ENCODE data around the gene TMEM145.
"Not testable (repeated sequence)": the region's sequence is repeated elsewhere in the genome, so short reads cannot be mapped to it uniquely, and the experiment has no call there.

The TMEM145 gene

DNA sequence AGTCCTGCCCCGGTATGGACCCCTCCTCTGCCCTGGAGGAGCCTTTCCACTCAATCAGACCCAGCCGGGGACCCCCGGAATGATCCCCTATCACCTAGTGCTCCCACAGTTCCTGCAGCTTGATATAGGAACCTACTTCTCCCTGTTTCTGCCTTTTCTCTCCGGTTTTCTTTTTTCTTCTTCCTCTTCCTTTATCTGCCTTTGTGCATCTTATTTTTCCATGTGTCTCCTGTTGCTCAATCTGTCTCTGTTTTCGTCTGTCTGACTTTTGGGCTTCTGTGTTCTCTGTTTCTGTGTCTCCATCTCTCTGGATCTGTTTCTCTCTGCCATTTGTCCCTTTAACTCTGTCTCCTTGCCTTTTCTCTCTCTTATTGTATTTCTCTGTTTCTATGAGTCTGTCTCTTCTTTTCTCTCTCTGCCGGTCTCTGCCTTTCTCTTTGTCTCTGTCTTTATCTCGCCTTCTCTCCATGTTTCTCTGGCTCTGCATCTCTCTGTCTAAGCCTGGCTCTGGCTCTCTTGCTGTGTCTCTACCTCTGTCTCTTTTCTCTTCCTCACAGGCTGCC, 22.3 kb downstream of the TMEM145 start:
- no peak for DNase-seq (ENCODE audit: low read depth)

DNA sequence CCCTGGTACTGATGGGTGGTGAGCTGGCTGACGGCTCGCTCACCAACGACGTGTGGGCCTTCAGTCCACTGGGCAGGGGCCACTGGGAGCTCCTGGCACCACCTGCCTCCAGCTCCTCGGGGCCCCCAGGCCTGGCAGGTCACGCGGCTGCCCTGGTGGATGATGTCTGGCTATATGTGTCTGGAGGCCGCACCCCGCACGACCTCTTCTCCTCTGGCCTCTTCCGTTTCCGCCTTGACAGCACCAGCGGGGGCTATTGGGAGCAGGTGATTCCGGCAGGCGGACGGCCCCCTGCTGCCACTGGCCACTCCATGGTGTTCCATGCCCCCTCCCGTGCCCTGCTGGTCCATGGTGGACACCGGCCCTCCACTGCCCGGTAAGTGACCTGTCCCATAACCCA, 22.9 kb downstream of the TMEM145 start:
- no peak for DNase-seq (ENCODE audit: low read depth)

DNA sequence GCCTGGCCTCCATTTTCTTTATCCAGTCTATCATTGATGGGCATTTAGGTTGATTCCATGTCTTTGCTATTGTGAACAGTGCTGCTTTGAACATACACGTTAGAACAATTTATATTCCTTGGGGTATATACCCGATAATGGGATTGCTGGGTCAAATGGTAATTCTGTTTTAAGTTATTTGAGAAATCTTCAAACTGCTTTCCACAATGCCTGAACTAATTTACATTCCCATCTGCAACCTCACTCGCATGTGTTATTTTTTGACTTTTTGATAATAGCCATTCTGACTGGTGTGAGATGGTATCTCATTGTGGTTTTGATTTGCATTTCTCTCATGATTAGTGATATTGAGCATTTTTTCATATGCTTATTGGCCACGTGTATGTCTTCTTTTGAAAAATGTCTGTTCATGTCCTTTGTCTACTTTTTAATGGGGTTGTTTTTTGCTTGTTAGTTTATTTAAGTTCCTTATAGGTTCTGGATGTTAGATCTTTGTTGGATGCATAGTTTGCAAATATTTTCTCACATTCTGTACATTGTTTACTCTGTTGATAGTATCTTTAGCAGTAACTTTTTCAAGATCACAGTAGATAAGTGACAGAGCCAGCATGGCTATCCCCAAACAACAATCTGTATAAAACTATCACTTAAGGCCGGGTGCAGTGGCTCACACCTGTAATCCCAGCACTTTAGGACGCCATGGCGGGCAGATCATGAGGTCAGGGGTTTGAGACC, 26.2 kb downstream of the TMEM145 start:
- not testable (repeated sequence) for DNase-seq (ENCODE audit: low read depth)

DNA sequence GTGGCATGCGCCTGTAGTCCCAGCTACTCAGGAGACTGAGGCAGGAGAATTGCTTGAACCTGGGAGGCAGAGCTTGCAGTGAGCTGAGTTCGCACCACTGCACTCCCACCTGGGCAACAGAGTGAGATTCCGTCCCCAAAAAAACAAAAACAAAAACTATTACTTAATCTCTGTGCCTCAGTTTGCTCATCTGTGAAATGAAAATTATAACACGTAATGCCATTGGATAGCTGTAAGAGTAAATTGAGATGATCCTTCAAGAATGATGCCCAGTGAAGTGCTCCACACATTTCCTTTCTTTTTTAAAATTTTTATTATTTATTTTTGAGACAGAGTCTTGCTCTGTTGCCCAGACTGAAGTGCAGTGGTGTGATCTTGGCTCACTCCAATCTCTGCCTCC, 26.8 kb downstream of the TMEM145 start:
- not testable (repeated sequence) for DNase-seq (ENCODE audit: low read depth)

DNA sequence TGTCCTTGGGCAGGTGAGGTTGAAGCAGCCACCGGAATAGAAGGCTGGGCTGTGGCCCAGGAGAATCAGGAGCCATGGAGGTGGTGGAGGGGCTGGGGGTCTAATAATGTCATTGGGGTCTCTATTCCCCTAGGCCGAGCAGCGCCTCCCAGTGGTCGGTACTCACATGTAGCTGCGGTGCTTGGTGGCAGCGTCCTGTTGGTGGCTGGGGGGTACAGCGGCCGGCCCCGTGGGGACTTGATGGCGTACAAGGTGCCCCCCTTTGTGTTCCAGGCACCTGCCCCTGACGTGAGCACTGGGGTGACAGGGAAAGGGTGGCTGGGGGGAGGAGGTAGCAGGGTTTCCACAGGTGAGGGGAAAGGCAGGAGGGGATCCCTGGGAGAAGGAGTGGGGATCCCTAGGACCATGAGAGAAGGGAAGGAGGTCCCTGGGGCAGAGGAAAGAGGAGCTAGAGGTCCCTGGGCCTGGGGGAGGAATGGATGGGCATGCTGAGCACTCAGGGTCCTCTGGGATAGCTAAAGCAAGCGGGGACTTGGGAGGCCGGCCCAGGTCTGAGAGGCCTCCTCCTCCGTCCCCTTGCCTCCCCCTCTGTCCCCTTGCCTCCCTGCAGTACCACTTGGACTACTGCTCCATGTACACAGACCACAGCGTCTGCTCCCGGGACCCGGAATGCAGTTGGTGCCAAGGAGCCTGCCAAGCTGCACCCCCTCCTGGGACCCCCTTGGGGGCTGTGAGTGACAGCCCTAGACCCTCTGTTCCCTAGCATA, 30.4 kb downstream of the TMEM145 start:
- DNase-seq (ENCODE audit: low read depth) = no peak

DNA sequence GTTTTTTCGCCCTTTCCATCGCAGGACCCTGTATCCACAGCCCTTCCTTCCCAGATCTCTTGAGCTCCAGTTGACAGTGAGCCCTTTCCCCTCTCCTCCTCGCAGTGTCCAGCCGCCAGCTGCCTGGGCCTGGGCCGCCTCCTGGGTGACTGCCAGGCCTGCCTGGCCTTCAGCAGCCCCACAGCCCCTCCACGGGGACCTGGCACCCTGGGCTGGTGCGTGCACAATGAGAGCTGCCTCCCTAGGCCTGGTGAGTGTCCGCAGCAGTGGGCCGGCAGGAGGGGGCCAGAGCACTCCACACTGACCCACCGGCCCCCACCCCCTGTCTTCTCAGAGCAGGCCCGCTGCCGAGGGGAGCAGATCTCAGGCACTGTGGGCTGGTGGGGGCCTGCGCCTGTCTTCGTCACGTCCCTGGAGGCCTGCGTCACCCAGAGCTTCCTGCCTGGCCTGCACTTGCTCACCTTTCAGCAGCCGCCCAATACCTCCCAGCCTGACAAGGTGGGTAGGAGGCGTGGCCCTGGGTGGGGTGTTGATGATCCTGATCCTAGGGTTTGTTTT, 31.3 kb downstream of the TMEM145 start:
- DNase-seq (ENCODE audit: low read depth) = no peak

DNA sequence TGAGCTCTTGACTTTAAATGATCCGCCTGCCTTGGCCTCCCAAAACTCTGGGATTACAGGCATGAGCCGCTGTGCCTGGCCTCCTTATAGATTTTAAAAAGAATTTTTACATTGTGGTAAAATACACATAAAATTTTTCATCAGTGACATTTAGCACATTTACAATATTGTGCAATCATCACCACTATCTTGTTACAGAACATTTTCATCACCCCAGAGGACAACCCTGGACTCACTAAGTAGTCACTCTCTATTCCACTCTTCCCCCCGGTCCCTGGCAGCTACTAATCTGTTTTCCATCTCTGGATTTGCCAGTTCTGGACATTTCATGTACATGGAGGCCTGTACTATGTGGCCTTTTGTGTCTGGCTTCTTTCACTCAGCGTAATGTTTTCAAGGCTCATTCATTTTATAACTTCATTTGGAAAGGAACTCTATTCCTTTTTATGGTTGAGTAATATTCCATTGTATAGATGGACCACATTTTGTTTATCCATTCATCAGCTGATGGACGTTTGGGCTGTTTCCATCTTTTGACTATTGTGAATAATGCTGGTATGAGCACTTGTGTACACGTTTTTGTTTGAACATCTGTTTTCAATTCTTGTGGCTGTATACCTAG, 32.2 kb downstream of the TMEM145 start:
- no peak for DNase-seq (ENCODE audit: low read depth)

DNA sequence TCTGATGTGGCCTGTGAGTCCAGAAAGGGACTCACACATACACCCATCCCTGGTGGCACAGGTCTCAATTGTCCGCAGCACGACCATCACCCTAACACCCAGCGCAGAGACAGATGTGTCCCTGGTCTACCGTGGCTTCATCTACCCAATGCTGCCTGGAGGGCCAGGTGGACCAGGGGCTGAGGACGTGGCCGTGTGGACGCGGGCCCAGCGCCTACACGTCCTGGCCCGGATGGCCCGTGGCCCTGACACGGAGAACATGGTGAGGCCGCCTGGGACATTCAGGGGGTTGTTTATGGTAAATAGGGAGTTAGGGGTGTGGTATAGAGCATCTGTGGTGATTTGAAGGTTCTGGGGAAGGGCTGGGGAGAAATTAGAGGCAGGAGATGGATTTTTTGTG, 35.1 kb downstream of the TMEM145 start:
- no peak for DNase-seq (ENCODE audit: low read depth)

DNA sequence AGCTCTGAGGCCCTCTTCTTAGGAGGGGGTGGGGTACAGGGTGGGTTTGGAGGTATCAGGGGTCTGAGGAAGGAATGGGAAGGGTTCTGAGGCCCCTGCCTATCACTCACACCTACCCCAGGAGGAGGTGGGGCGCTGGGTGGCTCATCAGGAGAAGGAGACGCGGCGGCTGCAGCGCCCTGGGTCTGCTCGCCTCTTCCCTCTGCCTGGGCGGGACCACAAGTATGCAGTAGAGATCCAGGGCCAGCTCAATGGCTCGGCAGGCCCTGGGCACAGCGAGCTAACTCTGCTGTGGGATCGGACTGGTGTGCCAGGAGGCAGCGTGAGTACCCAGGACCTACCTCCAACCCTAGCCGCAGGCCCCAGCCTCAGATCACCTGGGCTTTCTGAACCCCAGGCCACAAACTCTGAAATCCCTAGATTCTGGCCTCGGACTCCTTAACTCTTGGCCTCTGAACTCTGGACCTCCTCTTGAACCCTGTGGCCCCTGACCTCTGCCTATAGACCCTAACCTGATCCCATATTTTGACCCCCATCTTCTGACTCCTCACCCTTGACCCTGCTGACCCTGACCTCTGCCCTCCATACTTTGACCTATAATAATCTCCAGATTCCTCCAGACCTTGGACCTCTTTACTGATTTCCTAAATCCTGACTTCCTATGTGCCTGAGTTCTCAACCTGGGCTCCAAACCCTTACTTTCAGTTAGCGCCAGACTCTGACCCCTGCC, 36.4 kb downstream of the TMEM145 start:
- no peak for DNase-seq (ENCODE audit: low read depth)

DNA sequence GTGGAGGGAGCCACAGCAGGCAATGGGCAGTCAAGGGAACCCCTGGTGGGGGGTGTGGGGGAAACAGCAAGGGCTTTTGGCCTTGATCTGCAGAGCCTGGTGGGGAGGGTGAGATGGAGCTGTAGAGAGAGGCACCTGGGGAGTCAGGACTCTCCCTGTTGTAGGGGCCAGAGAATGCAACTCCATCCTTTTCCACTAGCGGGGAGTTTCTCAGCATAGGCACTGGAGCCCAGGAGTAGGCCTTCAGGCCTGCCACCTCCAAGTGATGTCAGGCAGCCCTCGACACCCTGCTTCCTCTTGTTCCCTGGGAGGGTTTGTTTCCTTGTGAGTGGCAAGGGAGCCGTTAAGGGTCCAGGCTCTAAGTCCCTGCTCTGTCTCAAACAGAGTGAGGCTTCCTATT, 37.3 kb downstream of the TMEM145 start:
- DNase-seq (ENCODE audit: low read depth) = no peak

DNA sequence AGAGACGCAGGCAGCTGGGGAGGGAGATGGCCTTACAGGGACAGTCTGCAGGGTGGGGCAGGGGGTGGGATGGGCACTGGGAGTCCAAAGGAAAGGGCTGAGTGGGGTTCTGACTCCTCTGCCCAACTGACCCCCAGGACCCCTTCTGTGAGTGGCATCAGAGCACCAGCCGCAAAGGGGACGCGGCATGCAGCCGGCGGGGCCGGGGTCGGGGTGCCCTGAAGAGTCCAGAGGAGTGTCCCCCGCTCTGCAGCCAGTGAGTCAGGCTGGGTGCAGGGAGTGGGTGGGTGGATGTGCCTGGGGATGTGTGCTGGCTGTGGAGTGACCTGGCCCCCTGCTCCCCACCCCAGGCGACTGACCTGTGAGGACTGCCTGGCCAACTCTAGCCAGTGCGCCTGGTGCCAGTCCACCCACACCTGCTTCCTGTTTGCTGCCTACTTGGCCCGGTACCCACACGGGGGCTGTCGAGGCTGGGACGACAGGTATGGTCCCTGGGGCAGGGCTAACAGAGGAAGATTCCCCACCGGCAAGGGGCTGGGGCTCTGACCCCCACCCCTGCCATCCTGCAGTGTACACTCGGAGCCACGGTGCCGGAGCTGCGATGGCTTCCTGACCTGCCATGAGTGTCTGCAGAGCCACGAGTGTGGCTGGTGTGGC, 38.1 kb downstream of the TMEM145 start:
- DNase-seq (ENCODE audit: low read depth) = no peak

DNA sequence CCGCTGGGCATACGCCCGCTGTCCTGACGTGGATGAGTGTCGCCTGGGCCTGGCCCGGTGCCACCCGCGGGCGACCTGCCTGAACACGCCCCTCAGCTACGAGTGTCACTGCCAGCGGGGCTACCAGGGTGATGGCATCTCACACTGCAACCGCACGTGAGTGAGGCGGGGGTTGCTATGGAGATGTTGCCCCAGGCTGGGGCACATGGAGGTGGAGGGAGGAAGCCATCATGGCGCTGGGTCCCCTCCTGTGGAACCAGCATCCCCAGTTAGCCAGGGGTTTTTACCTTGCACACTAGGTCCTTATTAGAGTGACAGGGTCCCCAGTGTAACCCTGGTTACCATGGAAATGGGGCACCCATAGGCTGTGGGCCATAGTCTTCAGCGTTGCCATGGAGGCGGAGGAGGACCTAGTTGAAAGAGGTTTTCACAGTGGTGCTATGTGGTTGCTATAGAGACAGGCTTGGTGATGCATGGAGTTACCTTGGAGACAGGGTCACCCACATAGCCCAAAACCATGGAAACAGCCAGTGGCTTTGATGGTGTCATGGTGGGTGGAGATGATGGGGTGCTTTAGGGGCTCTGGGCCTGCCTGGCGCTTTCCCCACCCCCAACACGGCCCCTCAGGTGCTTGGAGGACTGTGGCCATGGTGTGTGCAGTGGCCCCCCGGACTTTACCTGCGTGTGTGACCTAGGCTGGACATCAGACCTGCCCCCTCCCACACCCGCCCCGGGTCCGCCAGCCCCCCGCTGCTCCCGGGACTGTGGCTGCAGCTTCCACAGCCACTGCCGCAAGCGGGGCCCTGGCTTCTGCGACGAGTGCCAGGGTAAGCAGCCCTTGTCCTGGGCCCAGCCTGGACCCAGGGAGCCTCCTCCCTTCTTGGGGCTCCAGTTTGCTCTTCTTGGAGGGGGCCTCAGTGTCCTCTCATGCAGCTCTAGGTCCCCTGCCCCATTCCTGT, 39.5 kb downstream of the TMEM145 start:
- DNase-seq (ENCODE audit: low read depth) = no peak

DNA sequence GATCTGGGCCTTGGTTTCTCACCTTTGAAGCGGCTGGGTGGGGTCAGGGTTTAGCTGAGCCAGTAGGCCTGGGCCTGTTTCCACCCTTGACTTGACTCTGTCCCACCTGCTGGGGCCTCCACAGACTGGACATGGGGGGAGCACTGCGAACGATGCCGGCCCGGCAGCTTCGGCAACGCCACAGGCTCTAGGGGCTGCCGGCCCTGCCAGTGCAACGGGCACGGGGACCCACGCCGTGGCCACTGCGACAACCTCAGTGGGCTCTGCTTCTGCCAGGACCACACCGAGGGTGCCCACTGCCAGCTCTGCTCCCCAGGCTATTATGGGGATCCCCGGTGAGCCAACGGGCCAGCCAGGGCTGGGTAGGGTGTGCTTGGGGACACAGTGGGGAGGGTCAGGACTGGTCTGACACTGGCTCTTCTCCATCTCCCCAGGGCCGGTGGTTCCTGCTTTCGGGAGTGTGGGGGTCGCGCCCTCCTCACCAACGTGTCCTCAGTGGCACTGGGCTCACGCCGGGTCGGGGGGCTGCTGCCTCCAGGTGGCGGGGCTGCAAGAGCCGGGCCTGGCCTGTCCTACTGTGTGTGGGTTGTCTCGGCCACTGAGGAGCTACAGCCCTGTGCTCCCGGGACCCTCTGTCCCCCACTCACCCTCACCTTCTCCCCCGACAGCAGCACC, 40.4 kb downstream of the TMEM145 start:
- no peak for DNase-seq (ENCODE audit: low read depth)

DNA sequence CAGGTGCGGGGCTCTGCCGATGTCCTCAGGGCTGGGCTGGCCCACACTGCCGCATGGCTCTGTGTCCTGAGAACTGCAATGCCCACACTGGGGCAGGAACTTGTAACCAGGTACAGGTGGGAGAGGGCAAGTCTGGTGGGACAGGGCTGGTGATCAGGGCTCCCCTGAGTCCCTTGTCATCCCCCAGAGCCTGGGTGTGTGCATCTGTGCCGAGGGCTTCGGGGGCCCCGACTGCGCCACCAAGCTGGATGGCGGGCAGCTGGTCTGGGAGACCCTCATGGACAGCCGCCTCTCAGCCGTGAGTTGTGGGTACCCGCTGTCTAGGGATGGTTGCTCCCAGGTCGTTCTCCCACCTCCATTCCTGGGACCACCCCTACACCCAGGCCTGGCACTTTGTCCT, 42.8 kb downstream of the TMEM145 start:
- no peak for DNase-seq (ENCODE audit: low read depth)

DNA sequence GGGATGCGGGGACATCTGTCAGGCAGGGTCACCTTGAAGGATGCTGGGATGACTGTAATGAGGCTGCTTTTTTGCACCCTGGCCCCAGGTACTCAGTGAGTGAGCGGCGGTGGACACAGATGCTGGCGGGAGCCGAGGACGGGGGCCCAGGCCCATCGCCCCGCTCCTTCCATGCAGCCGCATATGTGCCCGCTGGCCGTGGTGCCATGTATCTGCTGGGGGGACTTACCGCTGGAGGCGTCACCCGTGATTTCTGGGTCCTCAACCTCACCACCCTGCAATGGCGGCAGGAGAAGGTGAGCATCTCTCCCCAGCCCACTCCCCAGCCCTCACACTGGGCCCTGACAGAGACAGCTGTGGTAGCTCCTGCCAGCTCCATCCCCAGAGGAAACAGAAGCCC, 43.6 kb downstream of the TMEM145 start:
- no peak for DNase-seq (ENCODE audit: low read depth)

DNA sequence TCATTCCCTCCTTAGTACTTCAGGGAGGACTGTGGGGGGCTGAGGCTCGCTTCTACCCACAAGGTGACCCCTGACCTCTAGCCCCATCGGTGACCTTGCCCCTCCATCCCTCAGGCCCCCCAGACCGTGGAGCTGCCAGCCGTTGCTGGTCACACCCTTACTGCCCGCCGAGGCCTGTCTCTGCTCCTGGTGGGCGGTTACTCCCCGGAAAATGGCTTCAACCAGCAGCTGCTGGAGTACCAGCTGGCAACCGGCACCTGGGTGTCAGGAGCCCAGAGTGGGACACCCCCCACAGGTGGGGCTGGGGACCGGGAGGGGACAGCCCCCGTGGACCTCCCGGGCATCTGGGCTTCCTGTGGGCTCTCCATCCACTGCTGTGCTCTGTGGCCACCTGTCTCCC, 44.2 kb downstream of the TMEM145 start:
- DNase-seq (ENCODE audit: low read depth) = no peak

DNA sequence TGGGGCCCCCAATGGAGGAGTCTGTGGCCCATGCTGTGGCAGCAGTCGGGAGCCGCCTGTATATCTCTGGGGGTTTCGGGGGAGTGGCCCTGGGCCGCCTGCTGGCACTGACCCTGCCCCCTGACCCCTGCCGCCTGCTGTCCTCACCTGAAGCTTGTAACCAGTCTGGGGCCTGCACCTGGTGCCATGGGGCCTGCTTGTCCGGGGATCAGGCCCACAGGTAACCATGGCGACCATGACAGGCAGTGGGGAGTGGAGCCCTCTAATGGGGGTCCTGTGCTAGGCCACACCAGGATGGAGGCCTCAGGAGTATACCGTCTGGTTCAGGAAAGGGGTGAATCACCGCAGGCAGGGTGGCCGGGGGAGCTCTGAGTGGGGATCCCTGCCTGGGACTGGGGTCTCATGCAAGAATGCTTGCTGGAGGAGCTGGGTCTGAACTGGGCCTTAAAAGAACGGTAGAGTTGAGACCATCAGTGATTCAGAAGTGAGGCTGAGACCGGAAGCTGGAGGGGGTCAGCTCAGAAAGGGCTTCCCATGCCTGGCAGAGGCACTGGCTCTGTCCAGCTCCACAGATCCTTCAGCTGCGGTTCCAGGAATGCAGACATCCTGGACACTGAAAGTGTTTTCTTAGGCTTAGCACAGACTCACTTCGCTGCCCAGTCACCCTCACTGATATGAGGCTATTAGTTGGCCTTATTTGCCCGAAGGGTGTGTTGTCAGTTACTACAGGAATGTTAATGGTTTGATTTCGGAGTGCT, 47.9 kb downstream of the TMEM145 start:
- DNase-seq (ENCODE audit: low read depth) = no peak

DNA sequence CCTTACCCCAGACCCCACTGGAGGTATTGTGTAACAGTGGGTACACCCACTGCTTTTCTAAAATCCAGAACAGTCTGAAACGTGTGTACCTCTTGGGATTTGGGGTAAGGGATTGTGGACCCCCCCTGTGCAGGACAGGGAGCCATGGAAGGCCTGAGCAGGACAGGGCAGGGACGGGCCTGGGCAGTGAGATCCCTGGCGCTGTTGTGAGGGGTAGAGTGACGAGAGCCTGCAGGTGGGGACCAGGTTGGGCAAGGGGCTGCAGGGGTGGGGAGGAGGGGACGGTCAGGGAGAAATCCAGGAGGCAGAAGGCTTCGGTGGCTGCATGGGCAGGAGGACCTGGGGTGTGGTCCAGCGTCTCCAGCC, 48.4 kb downstream of the TMEM145 start:
- no peak for DNase-seq (ENCODE audit: low read depth)

DNA sequence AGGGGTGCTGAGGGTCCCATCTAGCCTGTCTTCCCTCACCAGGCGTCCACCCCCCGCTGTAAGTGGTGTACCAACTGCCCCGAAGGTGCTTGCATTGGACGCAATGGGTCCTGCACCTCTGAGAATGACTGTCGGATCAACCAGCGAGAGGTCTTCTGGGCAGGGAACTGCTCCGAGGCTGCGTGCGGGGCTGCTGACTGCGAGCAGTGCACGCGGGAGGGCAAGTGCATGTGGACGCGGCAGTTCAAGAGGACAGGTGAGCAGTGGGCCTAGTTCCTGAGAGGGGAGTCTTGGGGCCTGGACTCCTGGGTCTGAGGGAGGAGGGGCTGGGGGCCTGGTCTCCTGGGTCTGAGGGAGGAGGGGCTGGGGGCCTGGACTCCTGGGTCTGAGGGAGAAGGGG, 49.2 kb downstream of the TMEM145 start:
- no peak for DNase-seq (ENCODE audit: low read depth)

Data from stimulated activated CD8-positive, alpha-beta memory T cell treated with anti-CD3 and anti-CD28 coated beads, Interleukin-12 subunit alpha, Interleukin-12 subunit beta, amount 100 ng/mL, for 1 hour (primary cell).